OCI-LY3 (cell line): ENCODE data around the gene TMEM178A.

Experiments used
- CTCF ChIP-seq: fragments of 200-600, 300-600 bp; sonication (generic); IDR thresholded peaks from 2 replicates; pipeline ENCODE4 v1.5.1; 2014; ENCODE audit warnings: antibody characterized with exemption, low read length, low read depth
- EZH2phosphoT487 ChIP-seq: fragments of 200-600 bp; shearing (Covaris generic); IDR thresholded peaks from 2 replicates; pipeline ENCODE4 v1.6.1; 2018; ENCODE audit warnings: antibody characterized with exemption, mixed run types, low read depth

GRCh38 chr2:39734445-39734844 lies 68.7 kb downstream of the TMEM178A start:
- TF ChIP-seq CTCF (no peak), EZH2phosphoT487 (no peak)
